ENCODE data around the gene AMBRA1.

Gene AMBRA1

DNA sequence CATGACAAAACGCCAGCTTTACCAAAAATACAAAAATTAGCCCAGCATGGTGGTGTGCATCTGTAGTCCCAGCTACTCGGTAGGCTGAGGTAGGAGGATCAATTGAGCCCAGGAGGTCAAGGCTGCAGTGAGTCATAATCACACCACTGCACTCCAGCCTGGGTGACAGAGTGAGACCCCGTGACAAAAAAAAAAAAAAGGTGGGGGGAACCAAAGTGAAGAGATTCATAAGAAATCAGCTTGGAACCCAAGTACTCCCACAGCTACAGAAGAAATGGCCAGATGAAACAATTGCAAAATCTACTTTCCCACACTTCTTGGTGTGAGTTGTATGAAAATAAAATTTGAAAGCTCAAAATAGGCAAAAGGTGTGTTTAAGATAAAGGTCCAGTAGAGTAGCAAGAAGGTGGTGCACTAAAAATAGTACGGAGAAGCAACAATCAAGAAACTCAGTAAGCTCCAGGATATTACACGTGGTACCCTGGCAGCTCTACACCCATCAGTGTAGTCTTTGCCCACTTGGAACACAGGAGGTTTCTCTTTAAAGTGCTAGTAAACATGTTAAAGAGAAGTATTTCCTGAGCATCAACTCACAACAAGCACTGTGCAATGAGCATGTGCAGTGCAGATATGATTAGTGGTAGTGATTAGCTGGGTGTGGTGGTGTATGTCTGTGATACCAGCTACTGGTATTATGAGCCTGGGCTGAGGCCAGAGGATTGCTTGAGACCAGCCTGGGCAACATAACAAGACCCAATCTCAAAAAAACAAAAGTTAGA is 17.9 kb upstream of the AMBRA1 start:
- no peak for DNase-seq (ENCODE audit: extremely low read depth, low read depth)
- TF ChIP-seq, protein P1, sequence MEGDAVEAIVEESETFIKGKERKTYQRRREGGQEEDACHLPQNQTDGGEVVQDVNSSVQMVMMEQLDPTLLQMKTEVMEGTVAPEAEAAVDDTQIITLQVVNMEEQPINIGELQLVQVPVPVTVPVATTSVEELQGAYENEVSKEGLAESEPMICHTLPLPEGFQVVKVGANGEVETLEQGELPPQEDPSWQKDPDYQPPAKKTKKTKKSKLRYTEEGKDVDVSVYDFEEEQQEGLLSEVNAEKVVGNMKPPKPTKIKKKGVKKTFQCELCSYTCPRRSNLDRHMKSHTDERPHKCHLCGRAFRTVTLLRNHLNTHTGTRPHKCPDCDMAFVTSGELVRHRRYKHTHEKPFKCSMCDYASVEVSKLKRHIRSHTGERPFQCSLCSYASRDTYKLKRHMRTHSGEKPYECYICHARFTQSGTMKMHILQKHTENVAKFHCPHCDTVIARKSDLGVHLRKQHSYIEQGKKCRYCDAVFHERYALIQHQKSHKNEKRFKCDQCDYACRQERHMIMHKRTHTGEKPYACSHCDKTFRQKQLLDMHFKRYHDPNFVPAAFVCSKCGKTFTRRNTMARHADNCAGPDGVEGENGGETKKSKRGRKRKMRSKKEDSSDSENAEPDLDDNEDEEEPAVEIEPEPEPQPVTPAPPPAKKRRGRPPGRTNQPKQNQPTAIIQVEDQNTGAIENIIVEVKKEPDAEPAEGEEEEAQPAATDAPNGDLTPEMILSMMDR (IDR thresholded peaks at IDR 0.05; ENCODE audit: low read depth, low read length), result no peak

DNA sequence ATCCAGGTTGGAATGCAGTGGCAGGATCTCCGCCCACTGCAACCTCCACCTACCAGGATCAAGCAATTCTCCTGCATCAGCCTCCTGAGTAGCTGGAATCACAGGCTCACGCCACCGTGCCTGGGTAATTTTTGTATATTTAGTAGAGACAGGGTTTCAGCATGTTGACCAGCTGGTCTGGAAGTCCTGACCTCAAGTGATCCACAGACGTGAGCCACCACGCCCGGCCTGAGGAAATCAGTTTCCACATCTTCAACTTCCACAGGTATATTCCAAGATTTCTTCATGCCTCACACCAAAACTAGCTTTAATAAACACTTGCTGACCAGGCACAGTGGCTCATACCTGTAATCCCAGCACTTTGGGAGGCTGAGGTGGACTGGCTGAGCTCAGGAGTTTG is 15.6 kb upstream of the AMBRA1 start:
- no peak for DNase-seq (ENCODE audit: extremely low read depth, low read depth)
- TF ChIP-seq, protein P1 (IDR thresholded peaks at IDR 0.05; ENCODE audit: low read depth, low read length), result no peak

DNA sequence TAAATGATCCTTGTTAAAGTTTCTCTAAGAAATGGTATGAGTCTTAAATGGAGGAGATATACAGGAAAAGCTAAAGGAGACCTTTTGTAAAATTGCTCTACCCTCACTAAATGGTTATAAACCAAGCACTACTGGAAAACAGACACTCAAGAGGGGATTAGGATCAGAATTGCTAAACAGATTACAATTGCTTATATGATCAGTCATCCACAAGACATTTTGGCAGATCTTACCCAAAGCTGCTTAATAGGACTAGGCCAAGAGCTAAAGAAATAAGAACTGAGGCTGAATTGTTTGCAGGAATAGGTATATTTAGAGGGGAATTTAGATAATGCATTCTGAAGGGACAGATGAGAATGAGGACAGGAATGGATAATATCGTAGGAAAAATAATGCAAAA is 13.7 kb upstream of the AMBRA1 start:
- TF ChIP-seq, protein P1 (IDR thresholded peaks at IDR 0.05; ENCODE audit: low read depth, low read length), result no peak
- no peak for DNase-seq (ENCODE audit: extremely low read depth, low read depth)

DNA sequence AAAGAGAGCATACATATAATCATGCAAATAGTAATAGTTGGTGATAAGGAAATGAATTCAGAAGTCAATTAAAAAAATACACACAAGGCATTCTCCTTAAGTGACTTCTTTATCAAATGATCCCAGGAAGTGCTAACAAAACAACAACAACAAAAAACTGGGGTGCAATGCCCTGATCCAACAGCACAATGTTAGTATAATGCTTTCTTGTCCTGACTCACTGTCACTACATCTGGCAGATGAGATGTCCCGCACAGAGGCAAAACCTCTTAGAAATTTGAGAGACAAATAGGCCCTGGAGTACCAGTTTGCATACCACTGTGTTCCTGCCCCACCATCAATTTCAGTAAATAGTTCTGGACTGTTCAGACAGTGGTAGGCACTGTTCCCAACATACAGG is 11.0 kb upstream of the AMBRA1 start:
- DNase-seq (ENCODE audit: extremely low read depth, low read depth), result no peak
- TF ChIP-seq, protein P1 (IDR thresholded peaks at IDR 0.05; ENCODE audit: low read depth, low read length), result no peak

DNA sequence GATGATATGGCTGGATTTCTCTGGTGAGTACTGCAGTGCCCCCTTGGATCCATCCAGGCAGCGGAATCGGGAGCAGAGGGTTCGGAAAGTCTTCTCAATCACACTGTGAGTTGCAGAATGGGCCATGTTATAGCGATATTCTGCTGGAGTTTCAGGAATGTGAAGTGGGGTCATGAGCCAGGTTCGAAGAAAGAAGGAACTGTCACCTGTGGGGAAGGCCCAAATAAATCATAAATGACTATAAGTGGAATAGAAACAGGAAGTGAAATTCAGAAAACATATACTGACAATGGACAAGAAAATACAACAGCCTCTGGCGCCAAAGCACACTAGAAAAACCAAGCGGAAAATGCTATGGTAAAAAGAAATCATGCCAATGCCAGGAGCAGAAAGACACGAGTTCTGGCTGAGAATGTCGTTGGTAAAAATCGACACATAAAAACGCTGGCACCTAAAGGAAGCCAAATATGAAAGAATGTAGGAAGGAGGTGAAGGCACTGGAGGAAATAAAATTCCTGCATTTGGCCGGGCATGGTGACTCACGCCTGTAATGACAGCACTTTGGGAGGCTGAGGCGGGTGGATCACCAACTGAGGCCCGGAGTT is 10.0 kb upstream of the AMBRA1 start:
- DNase-seq (ENCODE audit: extremely low read depth, low read depth), result no peak
- TF ChIP-seq, protein P1 (IDR thresholded peaks at IDR 0.05; ENCODE audit: low read depth, low read length), result no peak

DNA sequence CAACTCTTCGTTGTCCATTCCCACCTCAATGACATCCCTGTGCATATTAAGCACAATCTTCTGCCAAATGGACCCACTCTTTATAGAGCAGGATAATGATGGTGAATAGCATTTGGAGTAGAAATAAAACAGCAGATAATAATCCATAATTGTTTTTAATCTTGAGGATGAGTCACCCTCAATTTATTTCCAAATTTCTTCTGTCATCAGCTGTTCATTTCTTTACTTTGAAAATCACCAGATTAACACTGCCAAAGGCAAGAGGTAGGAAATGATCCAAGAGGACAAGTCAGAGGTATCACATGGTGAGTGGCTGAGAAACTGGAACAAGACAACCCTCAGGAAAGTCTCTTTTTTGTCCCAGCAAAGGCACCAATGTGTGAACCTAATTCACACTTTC is 7.3 kb upstream of the AMBRA1 start:
- TF ChIP-seq, protein P1 (IDR thresholded peaks at IDR 0.05; ENCODE audit: low read depth, low read length), result no peak
- no peak for DNase-seq (ENCODE audit: extremely low read depth, low read depth)

DNA sequence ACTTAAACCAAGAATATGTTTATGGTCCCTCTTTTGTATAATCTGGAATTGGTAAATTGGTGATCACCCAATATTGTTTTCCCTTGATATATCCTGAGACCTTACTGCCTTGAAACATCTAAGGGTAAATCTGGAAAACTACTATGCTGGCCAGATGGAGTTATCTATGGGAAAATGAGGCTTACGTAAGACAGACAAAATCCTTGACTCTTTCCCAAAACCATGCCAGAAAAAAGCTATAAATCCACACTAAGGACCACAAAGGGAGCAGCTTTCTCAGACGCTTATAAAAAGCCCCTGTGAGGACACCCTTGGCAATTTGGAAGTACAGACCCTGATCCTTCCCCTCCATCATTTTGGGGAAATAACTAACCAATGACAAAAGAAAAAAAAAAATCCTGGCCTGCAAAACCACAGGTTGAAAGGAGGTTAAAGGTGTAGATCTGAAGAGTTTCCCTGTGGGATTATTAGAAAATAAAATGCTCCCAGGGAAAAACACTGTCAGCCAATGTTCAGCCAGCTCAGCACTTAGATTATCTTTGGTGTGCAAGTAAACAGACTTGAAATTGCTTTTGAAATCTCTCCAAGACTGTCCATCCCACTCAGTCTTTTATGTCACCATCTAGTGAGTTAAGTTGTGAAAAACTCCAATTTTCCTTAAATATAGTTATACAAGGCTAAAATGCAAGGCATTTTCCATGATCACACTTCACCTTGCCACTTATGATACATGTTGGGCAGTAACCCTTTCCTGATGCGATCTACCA is 6.6 kb upstream of the AMBRA1 start:
- DNase-seq (ENCODE audit: extremely low read depth, low read depth), result no peak
- TF ChIP-seq, protein P1 (IDR thresholded peaks at IDR 0.05; ENCODE audit: low read depth, low read length), result no peak

All from AG09319 (cell line).